Muscle layer of colon (tissue), 2 donors: ENCODE results near the gene TOX2.

Experiments used
- H3K27ac ChIP-seq: one replicate; pipeline ENCODE4 v1.7.0; 2013; ENCODE audit warnings: low read depth, mild to moderate bottlenecking, low read length, moderate library complexity
- H3K27me3 ChIP-seq, 2 donors: one replicate each; pipeline ENCODE4 v1.7.0; 2013; ENCODE audit warnings: low read length in 2 of 2, mild to moderate bottlenecking in 2 of 2; ENCODE audit not compliant: insufficient read depth in 2 of 2, control insufficient read depth in 1 of 2
- H3K36me3 ChIP-seq: one replicate; pipeline ENCODE4 v1.7.0; 2013; ENCODE audit warnings: mild to moderate bottlenecking, low read length; ENCODE audit not compliant: insufficient read depth
- H3K4me1 ChIP-seq: one replicate; pipeline ENCODE4 v1.7.0; 2013; ENCODE audit warnings: mild to moderate bottlenecking, low read length; ENCODE audit not compliant: insufficient read depth
- H3K4me3 ChIP-seq, 2 donors: one replicate each; pipeline ENCODE4 v1.7.0; 2013; ENCODE audit warnings: low read length in 2 of 2, low read depth in 1 of 2, mild to moderate bottlenecking in 1 of 2, moderate library complexity in 1 of 2
- H3K9ac ChIP-seq: one replicate; pipeline ENCODE4 v1.7.0; 2013; ENCODE audit warnings: low read length
- H3K9me3 ChIP-seq: one replicate; pipeline ENCODE4 v1.7.0; 2013; ENCODE audit warnings: mild to moderate bottlenecking, low read length
- donor health status: abdominal sarcoma.
- donor health status: Adenocarcinoma of cecum.

TOX2 gene

DNA sequence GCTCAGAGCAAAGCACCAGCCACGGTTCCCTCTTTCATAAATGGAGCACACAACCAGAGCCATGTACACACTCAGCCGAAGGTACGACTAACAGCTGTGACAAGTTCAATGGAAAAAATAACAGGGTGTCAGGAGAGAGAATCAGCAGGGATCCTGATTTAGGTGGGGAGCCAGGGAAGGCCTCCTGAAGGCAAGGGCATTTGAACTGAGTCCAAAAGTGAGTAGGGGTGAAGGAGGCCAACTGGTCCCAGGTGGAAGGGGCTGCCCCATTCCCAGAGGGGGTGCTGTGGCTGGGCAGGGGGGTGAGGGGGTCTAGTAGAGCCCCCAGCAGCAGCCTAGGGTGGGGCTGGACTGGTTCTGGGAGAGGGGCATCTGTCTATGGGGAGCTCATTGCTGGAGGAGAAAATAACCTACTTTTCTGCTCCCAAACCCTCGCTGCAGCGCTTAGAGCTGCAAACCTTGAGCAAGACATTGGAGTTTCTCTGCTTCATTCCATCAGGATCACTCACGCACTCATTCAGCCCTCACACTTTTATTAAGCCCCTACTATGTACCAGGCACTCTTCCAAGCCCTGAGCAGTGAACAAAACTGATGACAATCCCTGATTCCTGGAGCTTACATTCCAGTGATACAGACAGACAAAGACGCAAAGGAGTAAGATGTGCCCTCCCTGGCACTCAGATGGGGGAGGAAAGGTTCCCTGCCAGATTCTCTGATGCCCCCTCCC is 113.5 kb downstream of the TOX2 start:
- H3K4me3 ChIP-seq = no peak overlapping the region
- no peaks in the 10 kb centered on the region for H3K9me3 ChIP-seq
- H3K4me1 ChIP-seq = no peaks in the 10 kb centered on the region
- H3K36me3 ChIP-seq = no peaks in the 10 kb centered on the region
- no peaks in the 10 kb centered on the region for H3K27me3 ChIP-seq
- H3K27ac ChIP-seq = no peak overlapping the region
- H3K9ac ChIP-seq = no peak overlapping the region

DNA sequence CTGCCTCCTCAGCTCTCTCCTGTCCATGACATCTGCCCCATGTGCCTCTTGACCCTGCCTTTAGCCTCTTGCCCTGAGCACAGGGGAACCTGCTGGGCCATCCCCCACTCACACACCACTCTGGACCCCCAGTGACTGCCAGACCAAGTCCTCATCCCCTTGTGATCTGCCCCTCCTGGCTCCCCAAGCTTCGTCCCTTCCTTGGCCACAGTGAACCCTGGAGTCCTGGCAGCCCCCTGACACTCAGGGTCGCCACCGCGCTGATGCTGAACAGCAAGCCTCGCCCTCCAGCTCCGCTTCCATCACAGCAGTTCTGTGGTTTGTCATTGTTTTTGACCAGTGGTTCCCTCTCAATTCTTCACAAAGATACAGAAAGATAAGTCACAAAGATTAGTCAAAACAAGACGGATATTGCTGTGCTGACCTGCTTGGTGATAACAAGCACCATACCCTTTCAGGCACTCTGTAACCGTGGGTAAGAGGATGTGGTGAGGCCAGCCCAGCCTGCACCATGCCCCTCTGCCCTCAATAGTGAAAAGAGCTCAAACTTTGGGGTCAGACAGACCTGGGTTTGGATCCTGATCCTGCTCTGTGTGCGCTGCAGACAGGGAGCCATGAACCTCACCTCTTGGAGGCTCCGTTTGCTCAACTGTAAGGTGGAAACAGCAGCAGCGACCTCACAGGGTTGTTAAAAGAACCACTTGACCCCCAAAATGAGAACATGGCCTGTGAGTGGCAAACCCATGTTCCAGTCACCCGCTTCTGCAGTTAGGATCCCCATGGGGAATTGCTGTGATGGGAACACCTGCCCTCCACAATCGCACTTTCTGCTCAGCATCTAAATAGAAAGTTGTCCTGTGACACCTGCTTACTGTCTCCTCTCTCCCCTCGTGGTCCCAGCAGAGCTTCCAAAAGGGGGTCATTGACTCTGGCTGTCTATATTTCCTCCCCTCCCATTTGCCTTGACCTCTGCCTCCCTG is 114.5 kb downstream of the TOX2 start:
- H3K9me3 ChIP-seq = no peaks in the 10 kb centered on the region
- no peak overlapping the region for H3K27ac ChIP-seq
- H3K36me3 ChIP-seq = no peaks in the 10 kb centered on the region
- H3K9ac ChIP-seq = no peak overlapping the region
- no peaks in the 10 kb centered on the region for H3K27me3 ChIP-seq
- H3K4me3 ChIP-seq = no peak overlapping the region
- no peaks in the 10 kb centered on the region for H3K4me1 ChIP-seq

DNA sequence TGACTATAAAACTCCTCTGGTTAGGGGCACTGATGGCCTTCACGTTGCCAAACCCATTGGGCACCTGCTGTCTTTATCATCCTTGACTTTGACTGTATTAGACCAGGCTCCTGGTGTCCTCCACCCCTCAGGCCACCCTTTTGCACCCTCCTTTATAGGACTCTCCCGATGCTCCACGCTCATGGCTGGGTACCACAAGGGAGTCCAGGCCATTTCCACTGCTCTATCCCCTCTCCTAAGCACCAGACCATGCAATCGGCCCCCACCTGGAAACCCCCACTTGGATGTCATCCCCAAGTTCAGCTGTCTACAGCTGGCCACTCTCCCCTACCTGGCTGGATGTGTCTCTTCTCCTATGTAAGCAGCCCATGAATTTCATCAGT is 115.2 kb downstream of the TOX2 start:
- Histone ChIP-seq H3K36me3 (no peaks in the 10 kb centered on the region), H3K4me3 (no peak overlapping the region), H3K9ac (no peak overlapping the region), H3K4me1 (no peaks in the 10 kb centered on the region), H3K9me3 (no peaks in the 10 kb centered on the region), H3K27ac (no peak overlapping the region), H3K27me3 (no peaks in the 10 kb centered on the region)

DNA sequence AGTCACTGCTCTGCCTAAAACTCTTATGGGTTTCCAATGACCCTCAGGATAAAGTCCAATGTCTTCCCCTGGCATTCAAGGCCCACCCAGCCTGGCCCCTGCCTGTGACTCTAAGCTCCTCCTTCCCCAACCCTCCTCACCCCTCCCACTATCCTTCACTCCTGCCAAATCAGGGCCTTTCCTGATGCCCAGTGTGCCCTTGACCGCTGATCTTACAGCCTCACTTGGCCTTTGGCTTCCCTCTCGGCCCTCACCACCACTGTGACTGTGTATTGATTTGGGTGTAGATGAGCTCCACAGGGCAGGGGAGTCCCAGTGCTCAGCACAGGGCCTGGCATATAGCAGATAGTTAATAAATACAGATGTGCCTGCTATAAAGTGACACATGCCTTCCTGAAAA is 115.7 kb downstream of the TOX2 start:
- no peak overlapping the region for H3K4me3 ChIP-seq
- no peaks in the 10 kb centered on the region for H3K9me3 ChIP-seq
- no peaks in the 10 kb centered on the region for H3K4me1 ChIP-seq
- H3K36me3 ChIP-seq = no peaks in the 10 kb centered on the region
- H3K27ac ChIP-seq = no peak overlapping the region
- no peak overlapping the region for H3K9ac ChIP-seq
- no peaks in the 10 kb centered on the region for H3K27me3 ChIP-seq

DNA sequence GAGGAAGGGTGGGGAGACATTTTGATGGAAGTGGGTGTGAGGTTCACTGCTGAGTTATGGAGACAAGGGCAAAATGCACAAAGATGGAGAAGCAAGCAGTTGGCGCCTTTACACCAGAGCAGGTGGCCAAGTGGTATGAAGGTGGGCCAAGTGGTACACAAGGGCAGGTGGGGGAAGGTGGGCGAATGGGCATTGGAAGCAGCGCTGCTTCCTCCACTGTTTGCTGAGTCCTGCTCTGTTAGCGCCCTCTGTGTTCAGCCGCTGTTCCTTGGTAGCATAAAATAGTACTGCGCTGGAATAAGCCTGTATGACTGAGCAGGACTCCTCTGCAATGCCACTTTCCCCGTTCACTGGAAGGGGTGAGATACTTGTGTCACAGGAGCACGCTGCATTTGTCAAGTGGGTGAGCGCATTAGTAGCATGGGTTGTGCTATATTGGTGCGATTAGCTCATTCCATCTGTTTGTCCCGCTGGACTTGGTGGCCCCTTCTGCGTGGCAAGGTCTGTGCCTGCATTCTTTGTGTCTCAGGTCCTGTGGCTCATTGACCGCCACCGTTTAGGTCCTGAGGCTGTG is 116.4 kb downstream of the TOX2 start:
- H3K36me3 ChIP-seq = no peaks in the 10 kb centered on the region
- H3K27ac ChIP-seq = no peak overlapping the region

DNA sequence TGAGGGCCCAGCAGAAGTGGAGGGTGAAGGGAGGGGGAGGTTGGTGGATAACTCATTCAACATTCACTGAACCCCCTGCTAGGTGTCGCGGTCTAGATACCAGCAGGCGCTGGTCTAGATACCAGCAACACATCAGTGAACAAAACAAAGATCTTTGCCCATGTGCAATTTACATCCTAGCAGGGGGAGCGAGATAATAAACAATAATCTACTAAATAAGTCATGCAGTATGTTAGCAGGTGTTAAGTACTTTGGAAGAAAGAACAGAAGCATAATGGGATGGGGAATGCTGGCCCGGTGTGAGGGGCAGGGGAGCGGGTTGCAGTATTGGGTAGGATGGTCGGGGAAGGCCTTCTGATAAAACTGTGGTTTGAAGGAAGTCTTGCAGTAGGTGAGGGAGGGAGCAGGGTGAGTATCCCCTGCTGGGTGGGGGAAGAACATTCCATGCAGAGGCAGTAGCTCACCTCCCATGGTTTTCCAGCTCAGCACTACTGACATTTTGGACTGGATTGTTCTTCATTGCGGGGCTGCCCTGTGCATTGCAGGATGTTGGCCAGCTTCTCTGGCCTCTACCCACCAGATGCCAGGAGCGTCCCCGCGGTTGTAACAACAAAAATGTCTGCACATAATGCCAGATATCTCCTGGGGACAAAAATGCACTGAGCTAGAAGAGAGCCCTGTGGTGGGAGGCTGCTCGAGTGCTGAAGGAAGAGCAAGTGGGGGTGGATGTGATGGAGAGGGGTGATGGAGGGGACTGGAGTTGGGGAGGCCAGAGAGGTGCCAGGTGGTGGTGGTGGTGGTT is 117.3 kb downstream of the TOX2 start:
- Histone ChIP-seq H3K4me1 (no peaks in the 10 kb centered on the region), H3K9me3 (no peaks in the 10 kb centered on the region), H3K27me3 (no peaks in the 10 kb centered on the region), H3K27ac (no peak overlapping the region), H3K4me3 (no peak overlapping the region), H3K36me3 (no peaks in the 10 kb centered on the region), H3K9ac (no peak overlapping the region)

More for the DNA sequence above, 116.4 kb downstream of the TOX2 start:
- Histone ChIP-seq H3K9ac (no peak overlapping the region), H3K27me3 (no peaks in the 10 kb centered on the region), H3K9me3 (no peaks in the 10 kb centered on the region), H3K4me1 (no peaks in the 10 kb centered on the region), H3K4me3 (no peak overlapping the region)

DNA sequence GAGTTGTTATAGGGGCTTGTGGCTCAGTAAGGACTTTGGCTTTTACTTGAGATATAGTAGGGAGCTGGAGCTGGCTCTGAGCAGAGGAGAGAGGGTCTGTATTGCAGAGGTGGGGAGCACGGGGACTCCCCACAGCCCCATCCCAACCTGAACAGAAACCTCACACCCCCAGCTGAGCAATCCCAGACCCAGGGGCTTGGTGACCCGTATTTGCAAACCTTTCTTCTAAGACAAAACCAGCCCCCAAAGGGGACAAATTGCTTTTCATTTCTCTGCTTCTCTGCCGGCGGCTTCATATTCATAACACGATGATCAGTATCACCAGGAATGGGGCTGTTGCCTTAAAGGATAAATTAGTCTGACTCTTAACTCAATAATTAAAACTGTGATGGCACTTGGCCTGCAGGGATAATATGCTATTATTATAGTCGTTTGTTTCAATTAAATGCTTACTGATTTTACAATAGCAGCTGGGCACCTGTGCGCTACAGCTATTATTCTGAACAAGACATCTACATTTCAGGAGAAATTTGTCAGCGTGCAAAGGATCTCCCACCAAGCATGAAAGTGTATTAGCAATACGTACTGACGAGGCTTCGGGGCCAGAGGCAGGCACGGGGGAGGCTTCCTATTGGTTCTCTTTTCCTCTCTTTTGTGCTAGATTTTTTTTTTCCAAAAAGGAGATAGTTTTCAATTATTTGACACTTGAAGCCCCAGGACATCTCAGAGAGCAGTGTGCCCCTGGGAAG is 118.1 kb downstream of the TOX2 start:
- no peaks in the 10 kb centered on the region for H3K4me1 ChIP-seq
- H3K27me3 ChIP-seq = no peaks in the 10 kb centered on the region

DNA sequence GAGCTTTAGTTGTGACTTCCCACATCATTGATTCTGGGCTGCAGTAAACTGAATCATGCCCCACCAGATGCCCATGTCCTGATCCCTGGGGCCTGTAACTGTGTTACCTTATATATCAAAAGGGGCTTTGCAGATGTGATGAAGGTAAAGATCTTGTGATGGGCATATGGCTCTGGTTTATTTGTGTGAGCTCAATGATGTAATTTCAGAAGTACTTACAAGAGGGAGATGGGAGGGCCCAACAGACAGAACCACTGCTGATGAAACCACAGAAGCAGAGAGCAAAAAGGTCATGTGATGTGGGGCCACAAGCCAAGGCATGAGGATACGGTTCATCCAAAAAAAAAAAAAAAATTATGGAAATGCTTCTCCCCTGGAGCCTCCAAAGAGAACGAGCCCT is 118.7 kb downstream of the TOX2 start:
- no peaks in the 10 kb centered on the region for H3K4me1 ChIP-seq
- H3K27me3 ChIP-seq = no peaks in the 10 kb centered on the region
- no peak overlapping the region for H3K9ac ChIP-seq
- no peak overlapping the region for H3K27ac ChIP-seq
- H3K9me3 ChIP-seq = no peaks in the 10 kb centered on the region
- H3K4me3 ChIP-seq = no peak overlapping the region
- H3K36me3 ChIP-seq = no peaks in the 10 kb centered on the region

More for the DNA sequence above, 118.1 kb downstream of the TOX2 start:
- Histone ChIP-seq H3K9me3 (no peaks in the 10 kb centered on the region), H3K27ac (no peak overlapping the region), H3K4me3 (no peak overlapping the region), H3K36me3 (no peaks in the 10 kb centered on the region), H3K9ac (no peak overlapping the region)

DNA sequence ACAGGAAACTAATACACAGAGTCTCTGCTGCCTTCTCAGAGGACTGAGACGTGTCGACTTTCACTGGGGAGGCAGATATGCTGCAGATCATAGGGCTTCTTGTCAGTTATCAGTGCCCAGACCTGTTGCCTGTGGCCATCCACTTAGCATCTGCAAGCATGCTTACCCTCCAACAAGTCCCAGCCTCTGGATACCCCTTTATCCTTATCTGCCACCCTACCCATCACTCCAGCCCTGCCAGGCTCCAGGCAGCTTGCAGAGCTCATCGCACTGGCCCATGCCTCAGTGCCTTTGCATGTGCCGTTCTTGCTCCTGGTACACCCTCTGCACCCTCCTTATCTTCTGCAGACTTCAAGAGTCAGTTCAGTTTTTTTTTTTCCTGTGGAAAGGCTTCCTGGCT is 119.2 kb downstream of the TOX2 start:
- Histone ChIP-seq H3K4me1 (no peaks in the 10 kb centered on the region), H3K9me3 (no peaks in the 10 kb centered on the region), H3K36me3 (no peaks in the 10 kb centered on the region), H3K4me3 (no peak overlapping the region), H3K27ac (no peak overlapping the region), H3K9ac (no peak overlapping the region), H3K27me3 (no peaks in the 10 kb centered on the region)

DNA sequence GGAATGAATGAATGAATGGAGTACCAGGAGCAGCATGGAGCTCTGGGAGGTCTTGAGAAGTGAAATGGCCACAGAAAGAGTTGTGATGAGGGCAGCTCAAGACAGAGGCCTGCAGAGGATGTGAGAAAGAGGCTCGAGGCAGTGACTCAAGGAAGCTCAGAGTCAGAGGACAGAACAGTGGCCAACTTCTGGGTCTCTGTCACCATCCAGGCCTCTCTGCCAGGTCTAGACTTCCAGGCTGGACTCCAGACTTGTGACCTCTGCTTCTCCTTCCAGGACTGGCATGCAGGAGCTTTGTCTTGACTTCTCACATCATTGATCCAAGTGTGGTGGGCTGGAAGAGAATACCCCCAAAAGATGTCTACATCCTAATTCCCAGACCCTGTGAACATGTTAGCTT is 119.8 kb downstream of the TOX2 start:
- Histone ChIP-seq H3K27ac (no peak overlapping the region), H3K9ac (no peak overlapping the region), H3K4me1 (no peaks in the 10 kb centered on the region), H3K4me3 (no peak overlapping the region), H3K36me3 (no peaks in the 10 kb centered on the region), H3K27me3 (no peaks in the 10 kb centered on the region), H3K9me3 (no peaks in the 10 kb centered on the region)
